Measurements from ENCODE around the gene ADD3. TPM values are rescaled to one million over a fixed set of nuclear protein-coding genes. Genes with fewer than 3 reads are reported as not detected.

The ADD3 gene
- total RNA-seq, 2 experiments from 2014 or later = 273 to 302 TPM

DNA sequence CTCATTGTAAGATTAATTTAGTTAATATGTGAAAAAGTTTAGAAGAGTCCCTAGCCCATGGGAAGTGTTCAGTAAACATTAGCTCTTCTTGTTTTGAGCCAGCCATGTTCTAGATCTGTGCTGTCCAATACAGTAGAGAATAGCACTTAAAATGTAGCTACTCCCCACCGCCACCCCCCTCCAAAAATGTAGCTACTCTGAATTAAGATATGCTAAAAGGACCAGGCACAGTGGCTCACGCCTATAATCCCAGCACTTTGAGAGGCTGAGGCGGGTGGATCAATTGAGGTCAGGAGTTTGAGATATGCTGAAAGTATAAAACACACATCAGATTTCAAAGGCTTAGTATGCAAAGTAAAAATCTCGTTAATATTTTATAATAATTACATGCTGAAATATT, 152.3 kb downstream of the ADD3 start:
- H3K27ac Mint-ChIP-seq = no peak overlapping the region
- POLR2A ChIA-PET = no interaction called here
- H3K4me1 ChIP-seq (ENCODE audit: insufficient read depth, low read length) = peaks cover 19% of the 10 kb centered on the region
- H3K9me3 ChIP-seq (ENCODE audit: control insufficient read depth in 1 of 2, insufficient read depth in 1 of 2, low read length in 2 of 2) = no peaks in the 10 kb centered on the region
- TF ChIP-seq, protein P1, sequence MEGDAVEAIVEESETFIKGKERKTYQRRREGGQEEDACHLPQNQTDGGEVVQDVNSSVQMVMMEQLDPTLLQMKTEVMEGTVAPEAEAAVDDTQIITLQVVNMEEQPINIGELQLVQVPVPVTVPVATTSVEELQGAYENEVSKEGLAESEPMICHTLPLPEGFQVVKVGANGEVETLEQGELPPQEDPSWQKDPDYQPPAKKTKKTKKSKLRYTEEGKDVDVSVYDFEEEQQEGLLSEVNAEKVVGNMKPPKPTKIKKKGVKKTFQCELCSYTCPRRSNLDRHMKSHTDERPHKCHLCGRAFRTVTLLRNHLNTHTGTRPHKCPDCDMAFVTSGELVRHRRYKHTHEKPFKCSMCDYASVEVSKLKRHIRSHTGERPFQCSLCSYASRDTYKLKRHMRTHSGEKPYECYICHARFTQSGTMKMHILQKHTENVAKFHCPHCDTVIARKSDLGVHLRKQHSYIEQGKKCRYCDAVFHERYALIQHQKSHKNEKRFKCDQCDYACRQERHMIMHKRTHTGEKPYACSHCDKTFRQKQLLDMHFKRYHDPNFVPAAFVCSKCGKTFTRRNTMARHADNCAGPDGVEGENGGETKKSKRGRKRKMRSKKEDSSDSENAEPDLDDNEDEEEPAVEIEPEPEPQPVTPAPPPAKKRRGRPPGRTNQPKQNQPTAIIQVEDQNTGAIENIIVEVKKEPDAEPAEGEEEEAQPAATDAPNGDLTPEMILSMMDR (IDR thresholded peaks at IDR 0.05) = no peak
- intact Hi-C loops (cut with DNase I, micrococcal nuclease) = no loop called here
- H3K27ac ChIP-seq (ENCODE audit: low read depth in 1 of 2, low read length in 2 of 2) = no peak overlapping the region
- H3K9me3 Mint-ChIP-seq = no peaks in the 10 kb centered on the region
- CTCF ChIA-PET = no interaction called here
- H3K4me1 Mint-ChIP-seq (ENCODE audit: low read depth) = peaks cover 15% of the 10 kb centered on the region
- H3K27me3 Mint-ChIP-seq = peaks cover 84% of the 10 kb centered on the region
- H3K36me3 Mint-ChIP-seq (ENCODE audit: low read depth) = no peaks in the 10 kb centered on the region
- ATAC-seq (ENCODE audit: poor library complexity) (no peak), DNase-seq (no peak)
- H3K27me3 ChIP-seq (ENCODE audit: control insufficient read depth in 1 of 2, insufficient read depth in 2 of 2, low read length in 2 of 2) = peaks cover 43 to 48% of the 10 kb centered on the region in 2 experiments
- H3K4me3 Mint-ChIP-seq = no peak overlapping the region
- H3K36me3 ChIP-seq (ENCODE audit: insufficient read depth, low read length) = no peaks in the 10 kb centered on the region
- H3K4me3 ChIP-seq (ENCODE audit: low read length) = no peak overlapping the region

DNA sequence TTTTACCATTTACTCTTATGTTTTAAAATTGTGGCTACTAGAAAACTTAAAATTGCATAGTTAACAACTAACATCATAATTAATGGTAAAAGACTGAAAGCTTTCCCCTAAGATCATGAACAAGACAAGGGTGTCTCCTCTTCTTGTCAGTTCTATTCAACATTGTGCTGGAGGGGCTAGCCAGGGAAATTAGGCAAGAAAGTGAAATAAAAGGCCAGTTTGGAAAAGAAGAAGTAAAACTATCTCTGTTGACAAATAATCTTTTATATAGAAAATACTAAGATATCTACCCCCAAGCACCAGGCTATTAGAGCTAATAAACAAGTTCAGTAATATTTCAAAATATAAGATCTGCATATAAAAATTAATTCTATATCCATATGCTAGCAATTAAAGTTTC, 152.7 kb downstream of the ADD3 start:
- Histone ChIP-seq H3K27ac (ENCODE audit: low read depth in 1 of 2, low read length in 2 of 2) (no peak overlapping the region), H3K27me3 (ENCODE audit: control insufficient read depth in 1 of 2, insufficient read depth in 2 of 2, low read length in 2 of 2) (peaks cover 44 to 52% of the 10 kb centered on the region in 2 experiments), H3K4me3 (ENCODE audit: low read length) (no peak overlapping the region), H3K4me1 (ENCODE audit: insufficient read depth, low read length) (peaks cover 19% of the 10 kb centered on the region), H3K9me3 (ENCODE audit: control insufficient read depth in 1 of 2, insufficient read depth in 1 of 2, low read length in 2 of 2) (no peaks in the 10 kb centered on the region), H3K36me3 (ENCODE audit: insufficient read depth, low read length) (no peaks in the 10 kb centered on the region)
- Mint-ChIP-seq H3K4me3 (no peak overlapping the region), H3K27me3 (peaks cover 84% of the 10 kb centered on the region), H3K4me1 (ENCODE audit: low read depth) (peaks cover 11% of the 10 kb centered on the region), H3K36me3 (ENCODE audit: low read depth) (no peaks in the 10 kb centered on the region), H3K27ac (no peak overlapping the region), H3K9me3 (no peaks in the 10 kb centered on the region)
- TF ChIP-seq, protein P1 (IDR thresholded peaks at IDR 0.05) = no peak
- POLR2A ChIA-PET = no interaction called here
- CTCF ChIA-PET = interaction anchor here (1.5 kb wide), 1 partner anchor 22 kb away, joined by 4 read pairs; no protein-coding TSS in a partner anchor
- no peak for ATAC-seq (ENCODE audit: poor library complexity)
- intact Hi-C loops (cut with DNase I, micrococcal nuclease) = no loop called here
- no peak for DNase-seq

DNA sequence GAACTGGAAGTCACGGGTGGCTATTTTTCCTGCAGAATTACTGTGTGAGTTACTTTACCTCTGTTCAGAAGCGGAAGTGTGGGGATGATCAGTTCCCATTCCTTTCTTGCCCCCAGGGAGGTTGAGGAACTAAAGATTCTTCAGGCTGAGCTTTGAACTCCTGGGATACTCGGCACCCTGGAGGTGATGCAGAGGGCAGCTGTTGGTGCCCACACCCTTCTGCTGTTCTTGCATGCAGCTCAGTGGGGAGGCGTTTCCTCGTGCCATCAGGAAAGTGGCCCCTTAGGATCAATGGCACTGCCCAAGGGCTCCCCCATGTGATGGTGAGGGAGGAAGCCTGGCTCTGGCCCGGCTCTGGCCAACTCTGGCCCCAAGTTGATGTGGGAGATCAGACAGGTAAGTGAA, 155.0 kb downstream of the ADD3 start:
- Mint-ChIP-seq H3K27ac (no peak overlapping the region), H3K27me3 (peaks cover 87% of the 10 kb centered on the region), H3K4me1 (ENCODE audit: low read depth) (no peaks in the 10 kb centered on the region), H3K9me3 (no peaks in the 10 kb centered on the region), H3K36me3 (ENCODE audit: low read depth) (no peaks in the 10 kb centered on the region), H3K4me3 (no peak overlapping the region)
- ChIA-PET POLR2A (interaction anchor here (1.4 kb wide), 1 partner anchor 49 kb away, joined by 3 read pairs; no protein-coding TSS in a partner anchor), CTCF (no interaction called here)
- H3K4me3 ChIP-seq (ENCODE audit: low read length) = no peak overlapping the region
- peaks cover under 1% of the 10 kb centered on the region for H3K4me1 ChIP-seq (ENCODE audit: insufficient read depth, low read length)
- no peaks in the 10 kb centered on the region for H3K36me3 ChIP-seq (ENCODE audit: insufficient read depth, low read length)
- no peaks in the 10 kb centered on the region for H3K9me3 ChIP-seq (ENCODE audit: control insufficient read depth in 1 of 2, insufficient read depth in 1 of 2, low read length in 2 of 2)
- intact Hi-C loops (cut with DNase I, micrococcal nuclease) = no loop called here
- DNase-seq (no peak), ATAC-seq (ENCODE audit: poor library complexity) (no peak)
- H3K27ac ChIP-seq (ENCODE audit: low read depth in 1 of 2, low read length in 2 of 2) = no peak overlapping the region
- peaks cover 57 to 60% of the 10 kb centered on the region in 2 experiments for H3K27me3 ChIP-seq (ENCODE audit: control insufficient read depth in 1 of 2, insufficient read depth in 2 of 2, low read length in 2 of 2)
- TF ChIP-seq, protein P1 (IDR thresholded peaks at IDR 0.05) = no peak

Data from CD4-positive, alpha-beta T cell (primary cell).